ENCODE data around the gene CRYGS.
"Not testable (repeated sequence)": the region's sequence is repeated elsewhere in the genome, so short reads cannot be mapped to it uniquely, and the experiment has no call there.

The CRYGS gene

DNA sequence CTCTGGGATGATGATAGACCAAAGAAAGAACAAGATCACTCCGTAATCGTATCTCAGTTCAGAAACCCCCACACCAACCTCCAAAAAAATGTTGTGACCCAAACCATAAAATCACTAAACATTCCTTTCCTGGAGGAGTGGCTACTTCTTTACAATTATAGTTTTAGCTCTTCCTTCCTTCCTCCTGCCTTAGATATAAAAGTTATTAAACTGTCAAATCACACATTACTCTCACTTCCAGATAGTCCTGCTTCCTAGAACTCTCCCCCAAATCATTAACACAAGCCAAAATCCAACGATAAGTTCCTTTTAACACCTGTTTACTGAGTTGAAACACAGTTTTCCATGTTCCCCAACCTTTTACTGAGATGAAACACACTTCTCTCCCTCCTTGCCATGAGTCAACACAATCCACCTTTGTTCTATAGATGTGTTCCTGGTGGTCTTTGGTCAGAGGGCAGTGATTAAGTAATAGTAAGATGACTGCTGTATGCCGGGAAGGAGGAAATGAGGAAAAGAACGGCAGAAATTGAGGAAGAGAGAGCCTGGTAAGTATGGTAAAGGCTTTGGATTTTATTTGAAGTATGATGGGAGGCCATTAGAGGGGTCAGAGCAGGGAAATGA is 8.3 kb upstream of the CRYGS start:
- no peak for DNase-seq

DNA sequence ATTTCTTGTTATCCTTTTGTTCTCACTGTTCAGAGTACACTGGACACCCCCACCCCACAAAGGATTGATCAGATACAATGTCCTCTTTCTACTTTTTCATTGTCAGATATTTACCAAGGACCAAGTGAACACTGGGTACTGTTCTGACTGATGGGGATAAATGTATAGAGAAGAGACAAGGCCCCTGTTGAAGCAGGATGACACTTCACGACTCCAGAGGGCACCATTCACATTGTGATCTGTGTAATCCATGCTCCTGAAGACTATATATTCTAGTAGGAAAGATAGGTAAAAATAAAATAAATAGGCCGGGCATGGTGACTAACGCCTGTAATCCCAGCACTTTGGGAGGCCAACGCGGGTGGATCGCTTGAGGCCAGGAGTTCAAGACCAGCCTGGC is 7.2 kb upstream of the CRYGS start:
- no peak for DNase-seq

DNA sequence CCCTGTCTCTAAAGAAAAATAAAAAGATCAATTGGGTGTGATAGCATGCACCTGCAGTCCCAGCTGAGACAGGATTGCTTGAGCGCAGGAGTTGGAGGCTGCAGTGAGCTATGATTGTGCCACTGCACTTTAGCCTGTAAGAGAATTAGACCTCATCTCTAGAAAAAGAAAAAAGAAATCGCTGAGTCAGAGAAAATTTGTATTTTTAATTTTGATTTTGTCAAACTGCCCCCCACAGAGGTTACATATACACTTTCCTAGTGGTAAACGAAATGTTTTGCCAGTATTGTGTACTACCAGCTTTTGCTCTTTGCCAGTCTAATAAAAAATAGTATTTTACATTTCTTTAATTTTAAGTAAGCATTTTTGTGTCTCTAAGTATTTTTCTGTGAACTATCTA is 5.3 kb upstream of the CRYGS start:
- no peak for DNase-seq

DNA sequence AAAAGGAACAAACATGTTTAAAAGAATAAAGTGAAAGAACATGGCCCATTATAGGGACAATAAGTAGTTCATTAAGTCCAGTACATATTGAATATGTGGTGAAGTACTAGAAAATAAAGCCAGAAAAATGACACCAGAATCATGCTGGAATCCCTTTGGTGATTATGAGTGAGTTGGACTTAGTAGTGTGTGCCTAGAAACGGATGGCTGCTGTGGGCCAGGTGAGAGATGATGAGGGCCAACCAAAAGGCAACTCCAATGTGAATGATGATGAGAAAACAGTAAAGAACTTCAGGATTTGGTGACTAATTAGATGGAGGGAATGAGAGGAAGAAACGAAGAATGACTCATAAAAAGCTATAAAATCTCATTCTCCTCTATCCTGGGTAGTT is 3.3 kb downstream of the CRYGS start:
- no peak for DNase-seq

DNA sequence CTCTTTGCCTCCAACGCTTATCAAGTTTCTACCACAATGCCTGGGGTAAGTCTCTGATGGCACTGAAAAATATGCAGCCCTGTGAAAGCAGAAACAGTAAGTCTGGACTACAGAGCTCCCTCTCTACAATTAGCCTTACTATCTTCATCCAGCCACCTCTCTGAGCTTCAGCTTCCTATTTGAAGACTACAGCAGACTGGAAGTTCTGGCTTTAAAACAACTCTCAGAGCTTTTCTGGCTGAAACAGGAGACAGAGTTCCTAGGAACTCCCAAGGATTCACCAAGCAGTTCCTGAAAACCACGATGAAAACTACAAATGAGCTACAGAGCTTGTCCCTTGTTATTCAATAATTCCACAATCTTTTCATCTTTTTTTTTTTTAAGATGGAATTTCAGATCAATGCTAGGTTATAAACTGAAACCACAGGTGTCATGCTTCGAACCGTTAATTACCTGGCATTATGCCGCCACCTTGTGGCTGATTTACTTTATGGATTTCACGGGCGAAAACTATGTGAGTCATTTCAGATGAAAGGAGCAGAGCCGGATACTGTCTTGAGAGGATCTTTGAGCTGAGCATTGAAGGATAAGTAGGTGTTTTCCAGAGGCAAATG is 3.9 kb downstream of the CRYGS start:
- peak; percentile 70 to 71 for DNase-seq

DNA sequence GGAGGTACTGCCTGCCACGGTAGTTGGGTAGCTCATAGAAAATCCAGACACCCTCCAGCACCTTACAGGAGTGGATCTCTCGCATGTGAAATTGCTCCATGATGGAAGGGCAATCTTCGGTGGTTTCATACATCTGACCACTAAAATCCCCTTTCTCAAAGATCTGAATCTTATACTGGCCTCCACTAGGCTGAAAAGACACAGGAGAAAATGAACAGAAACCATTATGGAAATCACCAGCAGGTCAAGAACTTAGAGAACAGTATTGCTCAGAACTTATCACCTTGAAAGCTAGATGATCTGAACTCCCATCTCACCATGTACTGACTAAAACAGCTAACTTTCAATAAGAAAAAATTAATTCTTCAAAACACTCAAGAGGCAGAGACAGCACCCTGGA is 5.4 kb downstream of the CRYGS start:
- DNase-seq: no peak

DNA sequence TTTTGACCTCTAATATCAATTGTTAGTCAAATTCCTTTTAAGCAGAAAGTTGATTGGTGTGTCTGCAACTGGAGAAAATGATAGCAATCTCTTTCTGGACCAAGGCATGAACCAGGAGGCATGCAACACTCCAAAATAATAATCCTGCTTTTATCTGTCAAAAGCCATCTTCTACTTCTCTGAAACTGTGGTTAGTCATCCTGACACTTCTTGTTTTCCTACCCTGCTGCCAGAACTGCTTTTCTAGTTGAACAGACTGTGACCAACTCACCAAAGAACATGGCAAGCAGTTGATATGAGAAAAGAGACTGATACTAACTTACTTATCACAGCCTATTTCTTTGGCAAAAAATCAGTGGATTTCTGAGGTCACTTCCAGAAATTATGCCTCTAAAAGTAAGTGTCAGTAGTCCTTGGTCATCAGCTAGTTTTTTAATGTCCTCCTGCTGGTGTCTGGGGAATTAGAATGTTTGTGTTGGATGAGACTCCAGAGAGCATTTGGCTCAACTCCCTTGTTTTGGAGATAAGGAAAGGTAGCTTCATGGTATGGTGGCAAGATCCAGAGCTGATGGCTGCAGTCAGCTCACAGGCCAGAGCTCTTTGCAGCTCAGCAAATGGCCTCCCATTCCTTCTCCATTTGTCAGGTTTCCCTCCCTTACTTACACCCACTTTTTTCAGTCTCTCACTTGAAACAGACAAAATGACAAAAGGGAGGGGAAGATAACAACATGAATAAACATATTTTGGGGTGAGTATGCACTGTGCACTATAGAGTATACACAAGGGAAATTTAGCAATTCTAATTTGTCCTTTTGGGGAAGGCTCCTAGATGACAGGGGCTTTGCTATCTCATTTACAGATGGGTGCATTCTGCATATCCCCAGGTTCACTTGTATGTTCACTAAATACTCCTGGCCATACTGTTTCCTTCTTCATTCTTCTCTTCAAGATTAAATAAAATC is 7.0 kb downstream of the CRYGS start:
- DNase-seq: peak; percentile 40 to 44

DNA sequence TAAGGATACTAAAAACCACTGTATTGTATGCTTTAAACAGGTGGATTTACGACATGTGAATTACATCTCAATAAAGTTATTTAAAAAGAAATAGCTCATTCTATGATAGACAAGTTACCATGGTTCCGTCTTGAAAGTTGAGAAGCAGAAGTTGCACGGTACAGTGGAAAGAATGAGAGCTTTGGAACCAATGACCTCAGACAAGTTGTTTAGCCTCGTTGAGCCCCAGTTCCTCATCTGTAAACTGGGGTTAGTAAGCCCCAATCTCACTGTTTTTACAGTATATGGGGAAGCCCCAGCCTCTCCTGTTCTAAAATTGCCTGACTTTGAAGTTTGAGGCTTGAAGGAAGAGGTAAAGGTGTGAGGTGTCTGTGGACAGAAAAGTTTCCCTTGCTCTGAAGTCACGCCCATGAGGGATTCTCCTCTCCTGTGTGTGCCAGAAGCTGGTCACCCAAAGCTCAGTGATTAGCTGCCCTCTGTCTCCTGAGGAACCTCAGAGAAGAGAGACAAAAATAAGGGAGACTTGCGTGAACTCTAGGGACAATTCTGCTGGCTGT is 10.0 kb downstream of the CRYGS start:
- DNase-seq: peak; percentile 86 to 90

DNA sequence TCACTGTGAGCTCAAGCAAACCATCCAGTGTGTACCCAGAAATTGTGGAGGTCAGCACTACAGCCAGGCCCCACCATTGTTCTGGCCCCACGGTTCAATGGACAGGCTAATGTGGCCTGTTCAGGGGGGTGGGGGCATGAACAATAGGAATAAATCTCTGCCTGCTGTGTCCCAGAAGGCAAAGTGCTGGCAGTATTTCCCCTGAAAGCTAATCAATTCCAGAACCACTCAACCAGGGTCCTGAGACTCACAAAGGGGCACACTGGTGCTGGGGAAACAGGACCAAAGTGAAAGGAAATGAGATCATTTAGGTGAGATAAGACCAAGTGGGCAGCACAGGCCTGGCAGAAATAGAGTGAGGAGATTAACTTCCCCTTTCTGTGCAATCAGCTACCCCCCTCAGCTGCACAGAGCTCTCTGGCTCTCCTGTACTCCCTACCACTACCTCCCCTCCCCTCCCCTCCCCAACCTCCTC is 11.5 kb downstream of the CRYGS start:
- DNase-seq: peak; percentile 5 to 45

DNA sequence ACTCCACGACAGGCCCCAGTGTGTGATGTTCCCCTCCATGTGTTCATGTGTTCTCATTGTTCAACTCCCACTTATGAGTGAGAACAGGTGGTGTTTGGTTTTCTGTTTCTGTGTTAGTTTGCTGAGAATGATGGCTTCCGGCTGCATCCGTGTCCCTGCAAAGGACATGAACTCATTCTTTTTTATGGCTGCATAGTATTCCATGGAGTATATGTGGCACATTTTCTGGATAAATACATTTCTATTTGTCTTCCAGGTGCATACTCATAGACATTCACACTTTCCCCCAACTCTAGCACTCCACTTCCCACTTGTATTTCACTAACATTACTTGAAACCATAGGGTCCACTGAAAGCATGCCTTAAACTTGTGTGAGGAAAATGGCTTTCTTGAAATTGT is 12.5 kb downstream of the CRYGS start:
- DNase-seq: not testable (repeated sequence)

DNA sequence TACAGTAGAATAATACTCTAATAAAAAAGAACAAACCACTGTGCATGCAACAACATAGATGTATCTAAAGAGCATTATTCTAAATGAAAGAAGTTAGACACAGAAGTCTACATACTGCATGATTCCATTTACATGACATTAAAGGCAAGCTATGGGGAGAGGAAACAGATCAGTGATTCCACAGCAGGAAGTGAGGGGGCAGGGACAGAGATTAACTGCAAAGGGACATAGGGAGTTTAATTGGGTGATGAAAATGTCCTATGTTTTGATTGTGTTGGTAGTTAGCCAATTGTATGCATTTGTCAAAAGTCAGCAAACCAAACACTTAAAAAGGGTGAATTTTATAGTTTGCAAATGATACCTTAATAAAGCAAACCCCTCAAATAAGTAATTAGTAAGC is 13.8 kb downstream of the CRYGS start:
- peak in 1 of 2 donors; percentile 6 for DNase-seq

DNA sequence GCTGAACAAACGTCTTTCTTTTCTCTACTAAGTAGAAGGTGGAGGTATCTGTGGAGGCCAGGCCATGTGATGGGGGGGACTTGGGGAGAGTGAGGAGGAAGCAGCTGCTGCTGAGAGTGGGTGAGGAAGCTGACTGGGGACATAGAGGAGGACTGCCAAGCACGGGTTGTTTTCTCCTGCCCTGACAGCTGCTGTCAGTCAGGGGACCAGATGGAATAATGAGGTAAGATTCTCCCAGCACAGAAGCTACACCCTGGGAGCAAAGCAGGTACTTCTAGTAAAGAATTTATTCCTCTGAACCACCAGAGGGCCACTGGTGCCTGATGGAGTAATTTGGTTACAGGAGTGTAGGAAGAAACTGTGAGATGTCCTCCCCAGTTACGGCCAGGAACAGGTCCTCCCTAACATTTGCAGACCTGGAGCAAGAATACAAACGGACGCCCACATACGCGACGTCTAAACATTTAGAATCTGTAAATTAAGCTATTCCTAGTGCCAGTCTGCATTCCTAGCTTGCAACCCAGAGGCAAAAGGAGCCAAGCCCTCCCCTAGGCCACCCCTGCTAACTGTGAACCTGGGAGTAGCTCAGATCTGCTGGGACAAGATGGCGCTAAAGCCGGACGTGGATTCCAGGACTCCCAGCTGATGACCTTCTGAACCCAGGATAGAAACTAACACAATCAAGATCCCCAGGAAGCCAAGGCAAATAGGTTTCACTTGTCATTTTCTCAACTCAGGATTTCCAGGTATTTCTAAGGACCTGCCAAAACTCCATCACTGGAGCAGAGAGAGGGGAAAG is 14.8 kb downstream of the CRYGS start:
- peak; percentile 26 to 40 for DNase-seq

DNA sequence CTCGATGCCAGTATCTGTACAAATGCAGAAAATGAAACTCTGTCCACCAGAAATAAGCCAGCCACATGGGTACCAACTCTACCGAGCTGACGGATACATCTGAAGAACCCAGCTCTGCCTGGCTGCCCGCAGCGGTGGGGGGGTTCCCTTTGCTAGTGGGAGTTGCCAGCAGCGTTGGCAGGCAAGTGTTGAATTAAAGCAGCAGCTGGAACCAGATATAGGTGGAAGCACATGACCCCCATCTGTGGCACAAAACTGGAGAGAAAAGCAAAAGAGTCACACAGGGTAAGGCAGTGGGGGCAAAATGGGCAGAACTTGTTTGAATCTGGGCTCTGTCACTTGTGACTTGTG is 17.9 kb downstream of the CRYGS start:
- no peak for DNase-seq

DNA sequence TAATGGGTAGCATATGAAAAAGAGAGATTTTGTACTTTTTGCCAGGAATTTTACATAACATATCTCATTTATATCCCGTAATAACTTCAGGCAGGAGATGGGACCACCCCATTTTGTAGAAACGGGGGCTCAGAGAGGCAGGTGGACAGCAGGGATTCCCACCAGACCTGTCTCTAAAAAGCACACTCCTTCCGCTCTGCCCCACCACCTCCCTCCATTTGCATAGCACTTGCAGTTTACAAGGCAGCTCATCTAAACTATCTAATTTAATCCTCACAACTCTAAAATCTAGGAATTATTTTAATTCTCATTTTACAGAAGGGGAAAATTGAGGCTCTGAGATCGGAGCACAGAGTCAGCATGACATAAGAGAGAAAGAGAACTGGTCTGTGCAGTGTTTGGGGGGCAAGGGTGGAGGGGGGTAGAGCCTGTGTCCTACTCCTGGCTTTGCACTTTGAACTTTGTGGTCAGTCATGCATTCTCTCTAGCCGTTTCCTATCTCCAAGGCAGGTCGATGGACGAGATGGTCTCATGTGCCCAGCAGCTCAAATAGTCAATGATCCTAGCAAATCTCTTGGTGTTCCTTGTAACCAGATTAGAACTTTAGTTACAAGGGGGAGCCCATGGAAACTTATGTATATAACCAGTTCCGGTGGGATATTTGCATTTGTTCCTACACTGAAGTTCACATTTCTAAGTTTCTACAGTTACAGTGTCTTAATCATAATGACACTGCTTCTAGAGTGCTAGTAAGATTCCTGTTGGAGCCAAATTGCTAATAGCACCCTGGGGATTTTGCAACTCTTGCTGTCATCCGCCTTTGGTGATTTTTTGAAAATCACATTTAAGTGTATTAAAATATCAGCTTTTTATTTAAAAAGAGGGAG is 18.6 kb downstream of the CRYGS start:
- no peak for DNase-seq

DNA sequence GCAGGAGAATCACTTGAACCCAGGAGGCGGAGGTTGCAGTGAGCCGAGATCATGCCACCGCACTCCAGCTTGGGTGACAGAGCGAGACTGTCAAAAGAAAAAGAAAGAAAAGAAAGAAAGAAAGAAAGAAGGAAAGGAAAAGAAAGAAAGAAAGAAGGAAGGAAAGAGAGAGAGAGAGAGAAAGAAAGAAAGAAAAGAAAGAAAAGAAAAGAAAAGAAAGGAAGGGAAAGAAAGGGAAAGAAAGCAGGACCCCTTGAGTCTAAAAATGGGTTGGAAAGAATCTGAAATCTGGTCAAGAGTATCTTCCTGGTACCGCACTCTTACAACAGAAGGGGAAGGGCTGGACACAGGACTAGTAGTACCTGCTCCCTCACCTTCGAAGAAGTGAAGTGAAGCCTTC is 19.6 kb downstream of the CRYGS start:
- no peak for DNase-seq

DNA sequence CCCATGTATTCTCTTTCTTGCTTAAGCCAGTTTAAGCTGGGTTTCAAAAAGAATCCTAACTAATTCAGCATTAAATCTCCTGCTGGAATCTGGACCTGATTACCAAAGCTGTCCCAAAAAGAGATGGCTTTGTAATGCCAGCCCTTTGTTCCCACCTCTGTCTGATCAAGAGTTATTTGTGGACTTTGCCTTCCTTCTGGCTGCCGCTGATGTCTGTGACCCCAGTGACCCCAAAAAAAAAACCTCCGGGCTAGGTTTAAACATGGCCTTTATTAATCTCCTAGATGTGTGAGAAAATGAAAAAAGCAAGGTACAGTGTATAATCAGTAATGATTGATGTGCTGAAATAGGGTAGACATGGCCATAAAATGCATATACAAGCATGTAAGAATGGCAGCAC is 20.7 kb downstream of the CRYGS start:
- DNase-seq: no peak

DNA sequence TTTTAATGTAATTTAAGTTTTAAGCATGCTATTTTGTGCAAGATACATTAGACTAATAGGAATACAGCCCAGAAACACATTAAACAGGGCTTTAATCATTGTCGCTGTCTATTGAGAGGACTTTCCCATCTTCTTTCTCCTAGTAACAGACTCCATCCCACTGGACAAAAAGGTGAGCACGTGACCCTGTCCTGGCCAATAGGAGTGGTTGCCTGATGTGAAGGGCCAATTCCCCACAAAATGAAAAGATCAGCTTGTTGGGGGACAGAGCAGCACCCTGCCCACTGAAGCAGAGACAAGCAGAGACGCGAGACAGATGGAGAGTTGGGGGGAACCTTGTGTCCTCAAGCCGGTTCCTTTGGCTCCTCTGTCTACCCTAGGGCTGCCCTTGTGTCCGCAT is 21.2 kb downstream of the CRYGS start:
- no peak for DNase-seq

DNA sequence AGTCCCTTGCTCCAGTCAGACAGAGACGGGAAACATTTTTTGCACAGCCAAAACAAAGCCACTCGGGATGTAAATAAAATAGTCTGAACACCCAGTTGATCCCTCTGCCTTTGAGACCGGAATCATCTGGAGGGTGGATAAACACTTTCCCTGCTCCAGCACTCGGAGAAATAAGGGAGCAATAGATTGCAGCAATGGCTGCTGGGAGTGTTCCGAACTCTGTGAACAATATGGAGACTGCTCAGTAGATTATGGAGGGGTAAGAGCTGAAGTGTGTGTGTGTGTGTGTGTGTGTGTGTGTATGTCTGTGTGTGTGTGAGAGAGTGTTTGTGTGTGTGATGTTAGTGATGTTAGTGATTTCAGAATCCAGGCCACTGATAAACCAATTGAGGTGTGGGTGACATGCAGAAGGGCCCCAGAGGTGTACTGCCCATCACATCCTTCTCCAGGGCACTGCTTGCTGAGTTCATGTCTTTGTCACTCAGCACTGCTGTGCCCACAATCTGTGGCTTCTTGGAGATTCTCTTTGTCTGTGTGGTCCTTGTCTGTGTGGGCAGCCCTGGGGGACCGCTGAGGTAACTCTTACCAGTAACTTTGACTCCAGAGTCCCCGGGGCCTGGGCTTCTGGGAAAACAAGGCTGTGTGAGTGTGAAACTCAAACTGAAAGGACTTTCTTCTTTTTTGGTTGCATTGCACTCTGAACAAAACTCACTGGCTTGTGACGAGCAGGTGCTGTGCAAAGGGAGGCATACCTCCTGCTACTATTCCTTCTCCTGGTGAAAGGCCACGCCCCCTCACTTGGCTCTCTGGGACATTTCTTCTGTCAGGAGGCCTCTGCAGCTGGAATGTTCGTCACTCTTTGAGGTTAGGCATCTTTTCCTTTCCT is 23.0 kb downstream of the CRYGS start:
- no peak for DNase-seq

DNA sequence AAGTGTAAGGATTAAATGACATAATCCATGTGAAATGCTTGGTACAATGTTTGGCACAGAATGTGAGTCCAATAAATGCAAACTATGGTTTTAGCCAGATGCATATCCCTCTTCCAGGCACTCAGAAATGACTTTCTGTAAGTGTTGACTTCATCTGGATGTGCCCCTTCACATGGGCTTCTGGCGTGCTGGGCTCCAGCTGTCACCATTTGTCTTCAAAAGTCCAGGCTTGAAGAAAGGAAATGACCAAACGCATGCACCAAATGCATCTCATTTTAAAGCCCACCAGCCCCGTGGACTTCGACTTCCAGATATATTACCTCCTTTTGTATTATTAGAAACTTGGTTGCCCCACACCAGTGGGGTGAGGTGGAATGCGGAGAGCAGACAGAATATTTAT is 23.7 kb downstream of the CRYGS start:
- DNase-seq: no peak

DNA sequence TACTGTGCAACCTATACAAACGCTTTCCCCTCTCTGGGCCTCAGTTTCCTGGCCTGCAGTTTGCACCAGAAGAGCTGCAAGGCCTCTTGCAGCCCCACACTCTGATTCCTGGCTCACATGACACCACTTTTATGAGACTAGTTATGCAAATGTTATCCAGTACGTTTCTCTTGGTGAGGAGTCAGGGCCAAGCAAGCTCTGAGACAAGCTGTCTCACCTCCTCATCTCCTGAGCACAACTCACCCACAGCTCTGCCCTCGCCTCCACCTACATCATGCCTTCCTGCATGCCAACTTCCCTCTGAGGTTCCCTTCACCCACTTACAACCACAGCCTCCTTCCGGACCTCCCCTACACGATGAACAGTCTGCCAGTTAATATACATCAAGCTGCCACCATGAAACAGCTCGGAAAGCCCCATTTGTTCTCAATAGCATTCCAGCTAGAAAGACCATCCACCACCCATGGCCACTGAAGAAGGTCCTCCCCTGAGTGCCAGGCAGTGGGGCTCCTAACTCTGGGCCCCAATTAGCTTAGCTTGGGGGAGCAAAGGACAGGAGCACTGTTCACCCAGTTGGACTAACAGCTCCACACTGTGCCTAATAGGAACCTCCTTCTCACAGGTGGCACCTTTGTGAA is 25.0 kb downstream of the CRYGS start:
- DNase-seq: peak; percentile 38 to 70
